ENCODE results near the gene PRR12.

Gene PRR12

DNA sequence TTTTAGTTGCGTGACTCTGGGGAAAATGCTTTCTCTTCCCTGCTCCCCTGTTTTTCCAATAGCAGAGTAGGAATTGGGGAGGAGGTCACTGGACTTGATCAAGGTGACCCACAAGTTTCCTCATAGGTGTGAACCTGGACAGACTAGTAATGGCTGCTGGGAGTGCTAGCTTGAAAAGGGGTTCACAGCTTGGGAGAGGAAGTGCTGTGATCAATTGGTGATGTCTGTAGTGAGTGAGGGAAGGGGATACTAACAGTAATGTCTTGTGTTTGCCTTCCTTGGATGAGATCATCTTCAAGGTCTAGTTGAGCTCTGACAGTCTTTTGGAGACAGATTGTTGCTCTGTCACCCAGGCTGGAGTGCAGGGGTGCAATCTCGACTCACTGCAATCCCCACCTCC, 76.5 kb downstream of the PRR12 start (continued):
- TF ChIP-seq ZNF677 (tag by site-specific recombination; IDR thresholded peaks at IDR 0.05) (no peak), HOXA7 (CRISPR knock-in tag; IDR thresholded peaks at IDR 0.05; ENCODE audit: borderline replicate concordance) (no peak), ZNF596 (tag by site-specific recombination; IDR thresholded peaks at IDR 0.05) (no peak), ZNF654 (tag by site-specific recombination; IDR thresholded peaks at IDR 0.05; ENCODE audit: low read depth) (no peak), ZNF549 (tag by site-specific recombination; IDR thresholded peaks at IDR 0.05) (no peak), ZSCAN30 (tag by site-specific recombination; IDR thresholded peaks at IDR 0.05) (no peak), ZNF112 (tag by site-specific recombination; IDR thresholded peaks at IDR 0.05) (no peak), SETDB1 (IDR thresholded peaks at IDR 0.05; ENCODE audit: insufficient read length, low read length) (no peak), ZNF202 (tag by site-specific recombination; IDR thresholded peaks at IDR 0.05; ENCODE audit: borderline replicate concordance) (no peak), ZNF24 (tag by site-specific recombination; IDR thresholded peaks at IDR 0.05) (no peak), SCRT2 (tag by site-specific recombination; IDR thresholded peaks at IDR 0.05) (peak; percentile 49; the same call in 1 of the 2 replicates), ZNF366 (tag by site-specific recombination; conservative IDR thresholded peaks at IDR 0.05) (0 out of 2 replicates have a peak, but pooled peaks have one; percentile 35), YY1 (tag by site-specific recombination; IDR thresholded peaks at IDR 0.05) (no peak), WT1 (tag by site-specific recombination; IDR thresholded peaks at IDR 0.05) (no peak), ZBTB17 (tag by site-specific recombination; IDR thresholded peaks at IDR 0.05) (peak; percentile 99), ZNF23 (tag by site-specific recombination; IDR thresholded peaks at IDR 0.05; ENCODE audit: borderline replicate concordance) (peak; percentile 100)
- TF ChIP-seq, protein P1, sequence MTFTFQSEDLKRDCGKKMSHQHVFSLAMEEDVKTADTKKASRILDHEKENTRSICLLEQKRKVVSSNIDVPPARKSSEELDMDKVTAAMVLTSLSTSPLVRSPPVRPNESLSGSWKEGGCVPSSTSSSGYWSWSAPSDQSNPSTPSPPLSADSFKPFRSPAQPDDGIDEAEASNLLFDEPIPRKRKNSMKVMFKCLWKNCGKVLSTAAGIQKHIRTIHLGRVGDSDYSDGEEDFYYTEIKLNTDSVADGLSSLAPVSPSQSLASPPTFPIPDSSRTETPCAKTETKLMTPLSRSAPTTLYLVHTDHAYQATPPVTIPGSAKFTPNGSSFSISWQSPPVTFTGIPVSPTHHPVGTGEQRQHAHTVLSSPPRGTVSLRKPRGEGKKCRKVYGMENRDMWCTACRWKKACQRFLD (tag by site-specific recombination; IDR thresholded peaks at IDR 0.05): no peak
- TF ChIP-seq, protein P2, sequence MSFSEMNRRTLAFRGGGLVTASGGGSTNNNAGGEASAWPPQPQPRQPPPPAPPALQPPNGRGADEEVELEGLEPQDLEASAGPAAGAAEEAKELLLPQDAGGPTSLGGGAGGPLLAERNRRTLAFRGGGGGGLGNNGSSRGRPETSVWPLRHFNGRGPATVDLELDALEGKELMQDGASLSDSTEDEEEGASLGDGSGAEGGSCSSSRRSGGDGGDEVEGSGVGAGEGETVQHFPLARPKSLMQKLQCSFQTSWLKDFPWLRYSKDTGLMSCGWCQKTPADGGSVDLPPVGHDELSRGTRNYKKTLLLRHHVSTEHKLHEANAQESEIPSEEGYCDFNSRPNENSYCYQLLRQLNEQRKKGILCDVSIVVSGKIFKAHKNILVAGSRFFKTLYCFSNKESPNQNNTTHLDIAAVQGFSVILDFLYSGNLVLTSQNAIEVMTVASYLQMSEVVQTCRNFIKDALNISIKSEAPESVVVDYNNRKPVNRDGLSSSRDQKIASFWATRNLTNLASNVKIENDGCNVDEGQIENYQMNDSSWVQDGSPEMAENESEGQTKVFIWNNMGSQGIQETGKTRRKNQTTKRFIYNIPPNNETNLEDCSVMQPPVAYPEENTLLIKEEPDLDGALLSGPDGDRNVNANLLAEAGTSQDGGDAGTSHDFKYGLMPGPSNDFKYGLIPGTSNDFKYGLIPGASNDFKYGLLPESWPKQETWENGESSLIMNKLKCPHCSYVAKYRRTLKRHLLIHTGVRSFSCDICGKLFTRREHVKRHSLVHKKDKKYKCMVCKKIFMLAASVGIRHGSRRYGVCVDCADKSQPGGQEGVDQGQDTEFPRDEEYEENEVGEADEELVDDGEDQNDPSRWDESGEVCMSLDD (tag by site-specific recombination; IDR thresholded peaks at IDR 0.05): peak; percentile 52; the same call in 1 of the 2 replicates
- TF ChIP-seq, protein P3, sequence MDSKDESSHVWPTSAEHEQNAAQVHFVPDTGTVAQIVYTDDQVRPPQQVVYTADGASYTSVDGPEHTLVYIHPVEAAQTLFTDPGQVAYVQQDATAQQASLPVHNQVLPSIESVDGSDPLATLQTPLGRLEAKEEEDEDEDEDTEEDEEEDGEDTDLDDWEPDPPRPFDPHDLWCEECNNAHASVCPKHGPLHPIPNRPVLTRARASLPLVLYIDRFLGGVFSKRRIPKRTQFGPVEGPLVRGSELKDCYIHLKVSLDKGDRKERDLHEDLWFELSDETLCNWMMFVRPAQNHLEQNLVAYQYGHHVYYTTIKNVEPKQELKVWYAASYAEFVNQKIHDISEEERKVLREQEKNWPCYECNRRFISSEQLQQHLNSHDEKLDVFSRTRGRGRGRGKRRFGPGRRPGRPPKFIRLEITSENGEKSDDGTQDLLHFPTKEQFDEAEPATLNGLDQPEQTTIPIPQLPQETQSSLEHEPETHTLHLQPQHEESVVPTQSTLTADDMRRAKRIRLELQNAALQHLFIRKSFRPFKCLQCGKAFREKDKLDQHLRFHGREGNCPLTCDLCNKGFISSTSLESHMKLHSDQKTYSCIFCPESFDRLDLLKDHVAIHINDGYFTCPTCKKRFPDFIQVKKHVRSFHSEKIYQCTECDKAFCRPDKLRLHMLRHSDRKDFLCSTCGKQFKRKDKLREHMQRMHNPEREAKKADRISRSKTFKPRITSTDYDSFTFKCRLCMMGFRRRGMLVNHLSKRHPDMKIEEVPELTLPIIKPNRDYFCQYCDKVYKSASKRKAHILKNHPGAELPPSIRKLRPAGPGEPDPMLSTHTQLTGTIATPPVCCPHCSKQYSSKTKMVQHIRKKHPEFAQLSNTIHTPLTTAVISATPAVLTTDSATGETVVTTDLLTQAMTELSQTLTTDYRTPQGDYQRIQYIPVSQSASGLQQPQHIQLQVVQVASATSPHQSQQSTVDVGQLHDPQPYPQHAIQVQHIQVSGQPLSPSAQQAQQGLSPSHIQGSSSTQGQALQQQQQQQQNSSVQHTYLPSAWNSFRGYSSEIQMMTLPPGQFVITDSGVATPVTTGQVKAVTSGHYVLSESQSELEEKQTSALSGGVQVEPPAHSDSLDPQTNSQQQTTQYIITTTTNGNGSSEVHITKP (tag by site-specific recombination; IDR thresholded peaks at IDR 0.05): 0 out of 2 replicates have a peak, but pooled peaks have one; percentile 18

DNA sequence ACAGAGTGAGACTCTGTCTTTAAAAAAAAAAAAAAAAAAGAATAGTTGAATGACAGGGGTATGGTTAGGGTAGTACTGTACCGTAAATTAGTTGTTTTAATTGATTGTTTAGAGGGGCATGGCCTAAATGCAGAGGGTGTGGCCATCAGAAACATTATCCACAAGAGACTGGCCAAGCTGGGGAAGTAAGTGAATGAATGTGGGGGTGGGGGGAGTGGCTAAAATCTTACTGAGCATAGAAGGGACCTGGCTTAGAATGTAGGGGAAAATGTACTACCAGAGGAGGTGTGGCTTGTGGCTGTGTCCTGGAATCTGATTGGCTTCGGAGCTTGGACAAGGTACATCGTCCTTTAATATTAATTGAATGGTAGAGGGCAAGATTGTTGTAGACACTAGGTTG, 78.5 kb downstream of the PRR12 start:
- POLR2A ChIA-PET: interaction anchor here (0.7 kb wide), 1 partner anchor 207 kb away, joined by 6 read pairs; no protein-coding TSS in a partner anchor
- TF ChIP-seq ZNF121 (tag by site-specific recombination; IDR thresholded peaks at IDR 0.05) (no peak), YY1 (tag by site-specific recombination; IDR thresholded peaks at IDR 0.05) (no peak), TRIM28 (IDR thresholded peaks at IDR 0.05; ENCODE audit: borderline replicate concordance, low read length) (no peak), ZNF354C (tag by site-specific recombination; IDR thresholded peaks at IDR 0.05; ENCODE audit: borderline replicate concordance, low read depth) (no peak), ZNF266 (tag by site-specific recombination; IDR thresholded peaks at IDR 0.05; ENCODE audit: low read depth) (no peak), ZNF521 (tag by site-specific recombination; IDR thresholded peaks at IDR 0.05) (no peak), ZNF350 (tag by site-specific recombination; IDR thresholded peaks at IDR 0.05) (no peak), ZNF837 (tag by site-specific recombination; IDR thresholded peaks at IDR 0.05) (no peak), ZNF560 (tag by site-specific recombination; IDR thresholded peaks at IDR 0.05; ENCODE audit: borderline replicate concordance) (no peak), EGR2 (tag by site-specific recombination; IDR thresholded peaks at IDR 0.05; ENCODE audit: low read depth) (peak; percentile 13; the same call in 1 of the 2 replicates), ZFHX2 (tag by site-specific recombination; conservative IDR thresholded peaks at IDR 0.05) (peak; percentile 22)
- no peaks in the 10 kb centered on the region for H3K9me3 ChIP-seq (ENCODE audit: control insufficient read depth, insufficient read depth, low read depth, low read length)
- 0 out of 2 replicates have a peak overlapping the region, but pooled peaks have one; percentile 7 for H3K27ac ChIP-seq (ENCODE audit: extremely low read depth, low read depth, low read length)
- peaks cover 22 to 40% of the 10 kb centered on the region in 2 experiments for H3K36me3 ChIP-seq (ENCODE audit: control insufficient read depth in 2 of 2, insufficient read depth in 1 of 2, low read length in 2 of 2)
- no peak overlapping the region for H3K4me3 ChIP-seq (ENCODE audit: low read depth, low read length)
- CTCF ChIA-PET: interaction anchor here (1.1 to 1.5 kb wide), 3 partner anchors 10 to 123 kb away, joined by 3 to 6 read pairs (median 4); no protein-coding TSS in a partner anchor
- peaks cover 10% of the 10 kb centered on the region for H3K4me1 ChIP-seq (ENCODE audit: control insufficient read depth, insufficient read depth, low read length)

All from HEK293 (cell line).